Central memory CD8-positive, alpha-beta T cell (primary cell): ENCODE results near the gene THSD4.

Experiments
- ATAC-seq: fragments of 150-1000 bp; cut with Tn5 transposase; replicated peaks from 2 replicates; pipeline ENCODE4 v1.10.0; 2022; ENCODE audit warnings: mild to moderate bottlenecking, moderate FRiP score, moderate number of reproducible peaks; ENCODE audit not compliant: poor library complexity, severe bottlenecking; ENCODE audit errors: extremely low read depth
- DNase-seq, 2 donors: peaks; one replicate each; pipeline ENCODE4 v3.0.0; 2021; ENCODE audit warnings: low spot score in 2 of 2
- H3K27ac Mint-ChIP-seq: one replicate; pipeline ENCODE4 v1.8.0; 2022; ENCODE audit warnings: low read depth, mild to moderate bottlenecking, moderate library complexity, mixed read lengths
- H3K27me3 Mint-ChIP-seq: one replicate; pipeline ENCODE4 v1.8.0; 2022; ENCODE audit warnings: mixed read lengths
- H3K36me3 Mint-ChIP-seq: one replicate; pipeline ENCODE4 v1.8.0; 2022; ENCODE audit warnings: mild to moderate bottlenecking, moderate library complexity, mixed read lengths; ENCODE audit not compliant: insufficient read depth
- H3K4me1 Mint-ChIP-seq: one replicate; pipeline ENCODE4 v1.8.0; 2022; ENCODE audit warnings: mixed read lengths
- H3K4me3 Mint-ChIP-seq: one replicate; pipeline ENCODE4 v1.8.0; 2022; ENCODE audit warnings: mild to moderate bottlenecking, moderate library complexity, mixed read lengths
- H3K9me3 Mint-ChIP-seq: one replicate; pipeline ENCODE4 v1.8.0; 2022; ENCODE audit warnings: mixed read lengths

THSD4 gene

GRCh38 chr15:71698030-71698429, 582.8 kb downstream of the THSD4 start:
- Mint-ChIP-seq H3K27ac (no peak overlapping the region), H3K4me3 (no peak overlapping the region), H3K4me1 (no peaks in the 10 kb centered on the region), H3K9me3 (no peaks in the 10 kb centered on the region), H3K36me3 (no peaks in the 10 kb centered on the region), H3K27me3 (peaks cover 21% of the 10 kb centered on the region)
- DNase-seq, result no peak
- no peak for ATAC-seq

GRCh38 chr15:71698742-71699141, 583.5 kb downstream of the THSD4 start:
- Mint-ChIP-seq H3K9me3 (no peaks in the 10 kb centered on the region), H3K36me3 (no peaks in the 10 kb centered on the region), H3K4me1 (no peaks in the 10 kb centered on the region), H3K27me3 (peaks cover 21% of the 10 kb centered on the region), H3K4me3 (no peak overlapping the region), H3K27ac (no peak overlapping the region)
- ATAC-seq (no peak), DNase-seq (no peak)

- Mint-ChIP-seq H3K9me3 (no peaks in the 10 kb centered on the region), H3K27me3 (peaks cover 23% of the 10 kb centered on the region), H3K27ac (no peak overlapping the region), H3K4me3 (no peak overlapping the region), H3K4me1 (no peaks in the 10 kb centered on the region), H3K36me3 (no peaks in the 10 kb centered on the region)
- no peak for DNase-seq
- no peak for ATAC-seq
Observed at GRCh38 chr15:71699977-71700376, 584.7 kb downstream of the THSD4 start.

GRCh38 chr15:71701808-71702207, 586.5 kb downstream of the THSD4 start:
- H3K27me3 Mint-ChIP-seq, result peaks cover 25% of the 10 kb centered on the region
- no peak for ATAC-seq
- H3K4me1 Mint-ChIP-seq, result no peaks in the 10 kb centered on the region
- no peaks in the 10 kb centered on the region for H3K9me3 Mint-ChIP-seq
- no peak overlapping the region for H3K4me3 Mint-ChIP-seq
- no peak overlapping the region for H3K27ac Mint-ChIP-seq
- no peaks in the 10 kb centered on the region for H3K36me3 Mint-ChIP-seq
- DNase-seq, result no peak

- Mint-ChIP-seq H3K36me3 (no peaks in the 10 kb centered on the region), H3K27ac (no peak overlapping the region), H3K4me1 (no peaks in the 10 kb centered on the region), H3K4me3 (no peak overlapping the region), H3K9me3 (no peaks in the 10 kb centered on the region), H3K27me3 (peaks cover 29% of the 10 kb centered on the region)
- ATAC-seq (no peak), DNase-seq (no peak)
Observed at GRCh38 chr15:71702496-71702895, 587.2 kb downstream of the THSD4 start.

- H3K4me3 Mint-ChIP-seq, result no peak overlapping the region
Observed at GRCh38 chr15:71705151-71705550, 589.9 kb downstream of the THSD4 start.

GRCh38 chr15:71706461-71707229, 591.4 kb downstream of the THSD4 start:
- Mint-ChIP-seq H3K27me3 (peaks cover 29% of the 10 kb centered on the region), H3K36me3 (no peaks in the 10 kb centered on the region), H3K9me3 (no peaks in the 10 kb centered on the region), H3K4me1 (no peaks in the 10 kb centered on the region), H3K4me3 (no peak overlapping the region), H3K27ac (no peak overlapping the region)
- no peak for ATAC-seq
- DNase-seq, result no peak

More at GRCh38 chr15:71705151-71705550, 589.9 kb downstream of the THSD4 start:
- H3K36me3 Mint-ChIP-seq, result no peaks in the 10 kb centered on the region
- no peaks in the 10 kb centered on the region for H3K9me3 Mint-ChIP-seq
- no peaks in the 10 kb centered on the region for H3K4me1 Mint-ChIP-seq
- H3K27me3 Mint-ChIP-seq, result peaks cover 29% of the 10 kb centered on the region
- no peak for ATAC-seq
- no peak overlapping the region for H3K27ac Mint-ChIP-seq
- no peak for DNase-seq

- H3K36me3 Mint-ChIP-seq, result no peaks in the 10 kb centered on the region
- H3K4me3 Mint-ChIP-seq, result no peak overlapping the region
- H3K4me1 Mint-ChIP-seq, result no peaks in the 10 kb centered on the region
- DNase-seq (no peak), ATAC-seq (no peak)
- H3K9me3 Mint-ChIP-seq, result no peaks in the 10 kb centered on the region
- peaks cover 29% of the 10 kb centered on the region for H3K27me3 Mint-ChIP-seq
- no peak overlapping the region for H3K27ac Mint-ChIP-seq
Observed at GRCh38 chr15:71707230-71708050, 592.2 kb downstream of the THSD4 start.

GRCh38 chr15:71708051-71708429, 592.8 kb downstream of the THSD4 start:
- Mint-ChIP-seq H3K4me1 (no peaks in the 10 kb centered on the region), H3K4me3 (no peak overlapping the region), H3K9me3 (no peaks in the 10 kb centered on the region), H3K27ac (no peak overlapping the region), H3K27me3 (peaks cover 29% of the 10 kb centered on the region), H3K36me3 (no peaks in the 10 kb centered on the region)
- DNase-seq (no peak), ATAC-seq (no peak)

- Mint-ChIP-seq H3K27me3 (peaks cover 29% of the 10 kb centered on the region), H3K9me3 (no peaks in the 10 kb centered on the region), H3K4me1 (no peaks in the 10 kb centered on the region), H3K27ac (no peak overlapping the region), H3K36me3 (no peaks in the 10 kb centered on the region), H3K4me3 (no peak overlapping the region)
- ATAC-seq, result no peak
- no peak for DNase-seq
Observed at GRCh38 chr15:71708741-71709140, 593.5 kb downstream of the THSD4 start.

- H3K4me1 Mint-ChIP-seq, result no peaks in the 10 kb centered on the region
- H3K36me3 Mint-ChIP-seq, result no peaks in the 10 kb centered on the region
- no peak for ATAC-seq
- DNase-seq, result no peak
- H3K9me3 Mint-ChIP-seq, result no peaks in the 10 kb centered on the region
- H3K27me3 Mint-ChIP-seq, result peaks cover 23% of the 10 kb centered on the region
- H3K4me3 Mint-ChIP-seq, result no peak overlapping the region
- H3K27ac Mint-ChIP-seq, result no peak overlapping the region
Observed at GRCh38 chr15:71709808-71710418, 594.6 kb downstream of the THSD4 start.

- peaks cover under 1% of the 10 kb centered on the region for H3K27me3 Mint-ChIP-seq
- no peaks in the 10 kb centered on the region for H3K9me3 Mint-ChIP-seq
- H3K4me3 Mint-ChIP-seq, result no peak overlapping the region
- H3K36me3 Mint-ChIP-seq, result no peaks in the 10 kb centered on the region
- H3K27ac Mint-ChIP-seq, result no peak overlapping the region
- no peaks in the 10 kb centered on the region for H3K4me1 Mint-ChIP-seq
- no peak for DNase-seq
- no peak for ATAC-seq
Observed at GRCh38 chr15:71712182-71712581, 596.9 kb downstream of the THSD4 start.
